ENCODE data around the gene ZFP69. TPM values are rescaled to one million over a fixed set of nuclear protein-coding genes. Genes with fewer than 3 reads are reported as not detected.

Gene ZFP69
- total RNA-seq = 3.4 and 4.7 TPM in 2 replicates

DNA sequence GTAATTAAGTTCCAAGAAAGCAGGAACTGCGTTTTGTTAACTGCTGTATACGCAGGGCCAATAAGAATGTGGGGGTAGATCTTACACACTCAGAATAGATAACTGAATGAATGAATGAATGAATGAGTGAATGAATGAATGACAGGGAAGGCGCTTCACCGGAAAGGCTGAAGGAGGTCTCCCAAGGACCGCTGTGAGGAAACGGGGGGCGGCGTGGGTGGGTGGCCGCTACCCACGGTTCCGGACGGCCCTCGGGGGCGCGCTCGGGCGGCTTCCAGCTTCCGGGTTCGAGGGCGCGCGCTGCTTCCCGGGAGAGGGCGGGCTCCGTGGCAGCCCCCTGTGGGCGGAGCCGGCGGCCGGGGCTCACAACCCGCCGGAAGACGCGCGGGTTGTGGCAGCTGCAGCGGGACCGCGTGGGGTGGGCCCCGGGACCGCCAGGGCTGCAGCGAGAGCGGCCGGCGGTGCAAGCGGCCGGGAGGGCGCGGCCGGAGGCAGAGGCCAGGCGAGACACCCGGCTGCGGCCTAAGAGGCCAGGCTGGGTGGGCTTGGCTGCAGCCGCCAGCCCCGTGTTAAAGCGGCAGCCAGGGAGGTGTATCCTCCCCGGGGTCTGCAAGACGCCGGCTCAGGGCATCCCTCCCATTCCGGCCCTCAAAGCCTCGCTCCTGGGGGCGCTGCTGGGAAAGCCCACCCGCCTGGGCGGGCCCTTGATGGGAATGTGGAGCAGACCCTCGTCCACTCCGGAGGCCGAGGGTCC, at the start of gene ZFP69:
ZFP69 (plus strand) TSS at position 367 of the 754 bp plus-strand sequence. CDS start 2,072 bp downstream, outside the sequence.

DNA sequence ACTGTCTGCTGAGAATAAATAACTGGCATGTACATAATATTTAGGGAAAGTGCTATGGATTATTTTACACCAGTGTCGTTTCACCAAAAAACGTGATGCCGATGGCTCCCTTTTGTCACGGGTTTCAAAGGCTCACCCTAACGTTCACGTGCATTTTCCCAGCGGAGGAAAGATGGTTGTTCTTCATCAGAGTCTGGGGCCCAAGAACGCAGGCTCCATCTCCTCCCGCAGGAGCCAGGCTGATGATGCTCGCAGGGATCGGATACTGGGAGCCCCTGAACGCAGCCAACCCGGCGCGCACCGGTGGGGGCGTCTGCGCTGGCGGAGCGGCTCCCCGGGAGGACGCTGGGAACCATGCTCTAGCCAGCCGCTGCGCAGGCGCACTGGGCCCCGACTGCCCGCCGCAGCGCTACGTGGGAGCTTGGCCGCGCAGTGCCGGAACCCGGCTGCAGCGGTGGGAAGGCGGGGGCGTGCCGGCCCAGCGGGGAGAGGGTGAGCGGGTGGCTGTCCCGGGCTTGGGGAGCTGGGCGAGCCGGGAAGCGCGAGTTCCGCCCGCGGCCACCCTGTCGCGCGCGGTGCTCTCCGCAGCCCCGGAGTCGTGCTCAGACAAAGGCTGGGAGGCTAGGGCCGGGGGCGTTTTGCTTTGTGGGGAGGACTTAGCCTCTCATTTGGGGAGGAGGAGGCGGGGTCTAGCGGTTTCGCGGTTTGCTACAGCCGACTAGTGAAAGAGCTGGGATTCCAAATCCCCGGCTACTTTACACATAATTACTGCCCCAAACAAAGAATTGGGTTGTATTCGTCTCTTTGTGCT, 27.2 kb upstream of the ZFP69 start, which contains the start of gene ZFP69B:
ZFP69B (plus strand) TSS at position 793 of the 811 bp plus-strand sequence. CDS start 486 bp downstream, outside the sequence.

DNA sequence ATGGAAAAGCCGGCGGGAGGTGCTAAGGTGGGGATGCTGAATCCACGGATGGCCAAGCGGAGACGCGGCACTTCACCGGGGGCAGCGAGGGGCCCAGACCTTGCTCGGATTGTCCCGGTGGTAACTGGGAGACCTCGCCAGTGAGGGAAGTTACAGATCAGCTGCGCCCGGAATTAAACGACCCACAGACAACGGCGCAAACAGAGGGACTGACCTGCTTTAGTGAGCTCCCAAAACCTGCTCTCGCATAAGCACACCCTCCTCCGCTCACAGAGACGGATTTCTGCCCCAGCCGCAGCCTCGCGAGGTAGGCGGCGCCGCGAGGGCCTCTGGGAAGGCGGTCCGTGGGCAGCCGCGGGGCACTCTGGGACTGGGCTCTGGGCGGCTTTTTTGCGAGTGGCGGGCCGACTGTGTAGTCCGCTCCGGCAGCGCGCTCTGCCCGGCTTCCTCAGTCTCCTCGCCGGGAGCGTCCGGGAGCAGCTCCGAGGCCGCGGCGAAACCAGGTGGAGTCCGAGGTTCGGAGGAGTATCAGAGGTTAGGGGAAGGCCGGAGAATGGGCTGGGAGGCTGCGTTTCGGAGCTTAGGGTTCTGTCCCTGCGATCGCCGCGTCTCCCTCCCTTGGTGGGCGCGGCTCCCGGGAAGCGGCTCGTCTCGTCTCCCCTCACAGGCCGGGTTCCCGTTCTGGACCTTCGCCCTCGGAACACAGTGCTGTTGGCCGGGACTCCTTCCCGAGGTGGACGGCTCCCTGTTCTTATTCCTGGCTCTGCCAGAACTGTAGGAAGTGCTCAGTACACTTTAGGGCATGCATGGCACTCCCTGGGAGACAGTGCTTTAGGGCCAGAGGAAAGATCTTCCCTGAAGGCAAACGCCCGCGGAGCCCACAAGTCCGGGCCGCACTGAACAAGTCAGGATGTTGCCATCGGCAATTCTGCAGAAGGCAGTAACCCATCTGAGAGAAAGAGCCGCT, 31.6 kb downstream of the ZFP69 start, which contains the start of gene EXO5:
EXO5 (plus strand) TSS at position 393 of the 967 bp plus-strand sequence. CDS start 5,778 bp downstream, outside the sequence.

DNA sequence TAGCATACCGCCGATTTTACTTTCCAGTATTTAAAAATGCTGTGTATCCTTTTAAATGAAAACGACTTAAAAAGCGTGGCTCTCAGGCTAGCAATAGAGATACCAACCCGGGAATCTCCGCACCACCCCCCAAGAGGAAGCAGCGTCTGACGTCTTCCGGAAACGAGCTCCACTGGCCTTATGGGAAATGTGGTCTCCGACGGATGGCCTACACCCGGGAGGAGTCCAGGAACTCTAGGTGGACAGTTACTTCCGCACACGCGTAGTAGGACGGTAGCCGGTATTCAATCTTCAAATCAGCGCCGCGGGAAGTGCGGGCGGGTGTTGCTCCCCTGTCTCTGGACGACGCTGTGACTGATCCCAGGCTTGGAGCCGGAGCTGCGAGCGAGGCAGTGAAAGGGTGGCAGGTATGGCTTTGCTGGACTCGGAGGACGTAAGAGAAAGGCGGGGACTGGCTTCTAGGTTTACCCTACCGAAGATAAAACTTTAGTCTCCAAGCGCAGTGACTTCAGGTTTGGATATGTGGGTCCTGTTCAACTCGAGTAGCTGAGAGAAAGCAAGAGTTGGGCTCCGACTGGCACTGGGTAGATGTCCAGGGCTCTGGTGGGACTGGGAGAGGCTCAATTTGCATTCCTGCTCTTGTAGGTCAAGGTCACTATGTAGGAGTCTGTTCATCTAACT, 54.4 kb downstream of the ZFP69 start, which contains the start of gene ZNF684:
ZNF684 (plus strand) TSS at position 257 of the 681 bp plus-strand sequence. CDS start 1,530 bp downstream, outside the sequence.

Other genes with a start within 250 kb of the ZFP69 start
- gene TMCO2, start 229.4 kb upstream of the ZFP69 start, total RNA-seq = not detected in 2 replicates
- 22.8 and 57.2 TPM in 2 replicates for gene ZMPSTE24, start 219.1 kb upstream of the ZFP69 start, total RNA-seq
- 1.6 and 4.1 TPM in 2 replicates for gene COL9A2, start 160.0 kb upstream of the ZFP69 start, total RNA-seq
- 6.7 and 13.2 TPM in 2 replicates for gene SMAP2, start 103.6 kb upstream of the ZFP69 start, total RNA-seq
- gene ZFP69B, start 26.8 kb upstream of the ZFP69 start, total RNA-seq = 2.7 and 4.1 TPM in 2 replicates
- gene EXO5, start 31.5 kb downstream of the ZFP69 start, total RNA-seq = 7.5 and 11.8 TPM in 2 replicates
- 3.0 and 4.7 TPM in 2 replicates for gene ZNF684, start 54.3 kb downstream of the ZFP69 start, total RNA-seq
- gene RIMS3, start 188.4 kb downstream of the ZFP69 start, total RNA-seq = under 0.01 and 0.65 TPM in 2 replicates
- 47.5 and 48.4 TPM in 2 replicates for gene NFYC, start 214.4 kb downstream of the ZFP69 start, total RNA-seq